Neural cell (in vitro differentiated cells): Measurements from ENCODE around the gene MRPS18C.

ENCODE experiments used
- EP300 ChIP-seq: fragments of 450-650 bp; conservative IDR thresholded peaks from 2 replicates; pipeline ENCODE4 v1.6.1; 2014; ENCODE audit warnings: antibody characterized with exemption, mild to moderate bottlenecking, moderate library complexity; ENCODE audit not compliant: poor library complexity, severe bottlenecking
- EZH2 ChIP-seq: fragments of 200-600, 300-800 bp; shearing (Covaris generic), sonication (generic); IDR thresholded peaks from 2 replicates; pipeline ENCODE4 v1.6.1; 2014; ENCODE audit warnings: antibody characterized with exemption, low read length, borderline replicate concordance, mild to moderate bottlenecking; ENCODE audit not compliant: insufficient read depth, poor library complexity, severe bottlenecking
- POLR2AphosphoS5 ChIP-seq: IDR thresholded peaks from 2 replicates; pipeline ENCODE4 v1.6.1; 2012
- RAD21 ChIP-seq: fragments of 450-650 bp; conservative IDR thresholded peaks from 2 replicates; pipeline ENCODE4 v1.6.1; 2014; ENCODE audit warnings: antibody characterized with exemption, mild to moderate bottlenecking, moderate library complexity
- SMC3 ChIP-seq: fragments of 450-650 bp; conservative IDR thresholded peaks from 2 replicates; pipeline ENCODE4 v1.6.1; 2014; ENCODE audit warnings: antibody characterized with exemption, mild to moderate bottlenecking, moderate library complexity; ENCODE audit not compliant: poor library complexity
- TF ChIP-seq, protein P1 (sequence below): fragments of 450-650 bp; IDR thresholded peaks from 2 replicates; pipeline ENCODE4 v1.5.1; 2014; ENCODE audit warnings: antibody characterized with exemption, mild to moderate bottlenecking, moderate library complexity; ENCODE audit not compliant: poor library complexity, severe bottlenecking
- TF ChIP-seq, protein P2 (sequence below): IDR thresholded peaks from 2 replicates; pipeline ENCODE4 v1.6.1; 2012; ENCODE audit warnings: borderline replicate concordance

DNA sequence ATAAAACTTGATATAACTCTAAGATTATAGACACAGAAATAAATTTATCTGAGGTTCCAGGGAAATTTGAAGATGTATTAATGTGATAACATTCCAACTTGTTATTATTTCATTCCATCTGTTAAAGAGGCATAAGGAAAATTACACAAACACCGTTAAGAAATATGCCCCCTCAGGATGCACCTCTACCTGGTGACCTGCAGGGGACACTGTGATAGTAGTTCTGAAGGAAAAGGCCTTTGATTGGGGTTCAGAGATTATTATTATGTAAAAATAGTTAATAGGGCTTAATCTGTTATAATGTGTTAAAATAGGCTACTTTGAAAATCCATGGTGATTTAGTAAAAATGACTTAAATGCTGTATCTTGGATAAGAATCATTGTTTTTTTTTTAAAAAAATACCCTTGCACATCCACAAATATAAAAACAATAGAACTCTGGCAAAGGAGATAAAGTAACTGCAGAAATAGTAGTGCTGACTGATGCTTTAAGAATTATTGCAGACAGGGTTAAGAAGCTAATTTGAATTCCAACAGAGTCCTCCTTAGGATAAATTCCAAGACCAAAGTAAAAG is 35.1 kb downstream of the MRPS18C start:
- TF ChIP-seq, protein P1, sequence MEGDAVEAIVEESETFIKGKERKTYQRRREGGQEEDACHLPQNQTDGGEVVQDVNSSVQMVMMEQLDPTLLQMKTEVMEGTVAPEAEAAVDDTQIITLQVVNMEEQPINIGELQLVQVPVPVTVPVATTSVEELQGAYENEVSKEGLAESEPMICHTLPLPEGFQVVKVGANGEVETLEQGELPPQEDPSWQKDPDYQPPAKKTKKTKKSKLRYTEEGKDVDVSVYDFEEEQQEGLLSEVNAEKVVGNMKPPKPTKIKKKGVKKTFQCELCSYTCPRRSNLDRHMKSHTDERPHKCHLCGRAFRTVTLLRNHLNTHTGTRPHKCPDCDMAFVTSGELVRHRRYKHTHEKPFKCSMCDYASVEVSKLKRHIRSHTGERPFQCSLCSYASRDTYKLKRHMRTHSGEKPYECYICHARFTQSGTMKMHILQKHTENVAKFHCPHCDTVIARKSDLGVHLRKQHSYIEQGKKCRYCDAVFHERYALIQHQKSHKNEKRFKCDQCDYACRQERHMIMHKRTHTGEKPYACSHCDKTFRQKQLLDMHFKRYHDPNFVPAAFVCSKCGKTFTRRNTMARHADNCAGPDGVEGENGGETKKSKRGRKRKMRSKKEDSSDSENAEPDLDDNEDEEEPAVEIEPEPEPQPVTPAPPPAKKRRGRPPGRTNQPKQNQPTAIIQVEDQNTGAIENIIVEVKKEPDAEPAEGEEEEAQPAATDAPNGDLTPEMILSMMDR, result peak; percentile 49
- no peak for TF ChIP-seq EP300
- TF ChIP-seq EZH2, result no peak
- TF ChIP-seq POLR2AphosphoS5, result no peak
- TF ChIP-seq, protein P2, sequence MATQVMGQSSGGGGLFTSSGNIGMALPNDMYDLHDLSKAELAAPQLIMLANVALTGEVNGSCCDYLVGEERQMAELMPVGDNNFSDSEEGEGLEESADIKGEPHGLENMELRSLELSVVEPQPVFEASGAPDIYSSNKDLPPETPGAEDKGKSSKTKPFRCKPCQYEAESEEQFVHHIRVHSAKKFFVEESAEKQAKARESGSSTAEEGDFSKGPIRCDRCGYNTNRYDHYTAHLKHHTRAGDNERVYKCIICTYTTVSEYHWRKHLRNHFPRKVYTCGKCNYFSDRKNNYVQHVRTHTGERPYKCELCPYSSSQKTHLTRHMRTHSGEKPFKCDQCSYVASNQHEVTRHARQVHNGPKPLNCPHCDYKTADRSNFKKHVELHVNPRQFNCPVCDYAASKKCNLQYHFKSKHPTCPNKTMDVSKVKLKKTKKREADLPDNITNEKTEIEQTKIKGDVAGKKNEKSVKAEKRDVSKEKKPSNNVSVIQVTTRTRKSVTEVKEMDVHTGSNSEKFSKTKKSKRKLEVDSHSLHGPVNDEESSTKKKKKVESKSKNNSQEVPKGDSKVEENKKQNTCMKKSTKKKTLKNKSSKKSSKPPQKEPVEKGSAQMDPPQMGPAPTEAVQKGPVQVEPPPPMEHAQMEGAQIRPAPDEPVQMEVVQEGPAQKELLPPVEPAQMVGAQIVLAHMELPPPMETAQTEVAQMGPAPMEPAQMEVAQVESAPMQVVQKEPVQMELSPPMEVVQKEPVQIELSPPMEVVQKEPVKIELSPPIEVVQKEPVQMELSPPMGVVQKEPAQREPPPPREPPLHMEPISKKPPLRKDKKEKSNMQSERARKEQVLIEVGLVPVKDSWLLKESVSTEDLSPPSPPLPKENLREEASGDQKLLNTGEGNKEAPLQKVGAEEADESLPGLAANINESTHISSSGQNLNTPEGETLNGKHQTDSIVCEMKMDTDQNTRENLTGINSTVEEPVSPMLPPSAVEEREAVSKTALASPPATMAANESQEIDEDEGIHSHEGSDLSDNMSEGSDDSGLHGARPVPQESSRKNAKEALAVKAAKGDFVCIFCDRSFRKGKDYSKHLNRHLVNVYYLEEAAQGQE, result no peak
- TF ChIP-seq SMC3, result peak; percentile 37
- TF ChIP-seq RAD21, result peak; percentile 17
